HPDE6-E6E7 (cell line): ENCODE data around the gene PRKG1.

Source experiments
- DNase-seq: peaks from one replicate; pipeline ENCODE4 v3.0.0; 2011; ENCODE audit warnings: missing footprints; ENCODE audit errors: extremely low spot score

The PRKG1 gene

GRCh38 chr10:52059089-52059488, 984.8 kb downstream of the PRKG1 start:
- no peak for DNase-seq

DNA sequence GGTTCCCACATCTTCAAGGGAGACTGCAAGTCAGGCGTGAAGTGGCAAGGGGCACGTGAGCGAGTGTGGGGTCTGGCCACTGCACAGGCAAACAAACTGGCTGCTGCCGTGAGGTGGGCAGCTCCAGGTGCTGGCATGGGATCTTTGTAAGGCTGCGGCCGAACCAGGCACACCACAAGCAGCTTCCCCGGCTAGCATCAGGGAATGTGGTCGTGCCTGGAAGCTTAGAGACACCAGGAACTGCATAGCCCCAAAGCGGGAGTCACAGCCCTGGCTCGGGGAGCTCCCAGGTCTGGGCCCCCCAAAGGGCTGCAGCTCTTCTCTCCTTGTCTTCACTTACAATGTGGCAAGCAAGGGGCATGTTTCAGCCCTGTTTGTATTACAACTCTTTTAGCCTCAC, 988.9 kb downstream of the PRKG1 start:
- DNase-seq = no peak

- DNase-seq = no peak
Observed at GRCh38 chr10:52064084-52064845, 990.0 kb downstream of the PRKG1 start.

DNA sequence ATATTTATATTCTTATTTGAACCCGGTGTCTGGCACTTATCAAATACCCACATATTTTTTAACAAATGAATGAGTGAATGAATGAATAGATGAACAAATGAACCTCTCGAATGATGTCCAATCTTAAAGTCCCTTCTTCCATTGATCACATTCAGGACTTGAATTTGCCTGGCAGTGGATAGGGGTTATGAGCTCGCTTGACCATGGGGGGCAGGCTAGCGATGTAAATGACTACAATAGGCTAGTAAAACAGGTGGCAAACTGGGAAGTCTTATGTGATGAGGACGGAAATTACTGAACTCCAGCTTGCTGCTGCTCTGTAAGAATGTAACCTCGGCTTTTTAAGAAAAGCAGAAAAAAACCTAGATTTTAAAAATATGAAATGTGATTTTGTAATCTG, 992.1 kb downstream of the PRKG1 start:
- no peak for DNase-seq

- no peak for DNase-seq
Observed at GRCh38 chr10:52068485-52068884, 994.2 kb downstream of the PRKG1 start.

GRCh38 chr10:52071814-52072213, 997.5 kb downstream of the PRKG1 start:
- DNase-seq = no peak

GRCh38 chr10:52074505-52075026, 1000.3 kb downstream of the PRKG1 start:
- no peak for DNase-seq

DNA sequence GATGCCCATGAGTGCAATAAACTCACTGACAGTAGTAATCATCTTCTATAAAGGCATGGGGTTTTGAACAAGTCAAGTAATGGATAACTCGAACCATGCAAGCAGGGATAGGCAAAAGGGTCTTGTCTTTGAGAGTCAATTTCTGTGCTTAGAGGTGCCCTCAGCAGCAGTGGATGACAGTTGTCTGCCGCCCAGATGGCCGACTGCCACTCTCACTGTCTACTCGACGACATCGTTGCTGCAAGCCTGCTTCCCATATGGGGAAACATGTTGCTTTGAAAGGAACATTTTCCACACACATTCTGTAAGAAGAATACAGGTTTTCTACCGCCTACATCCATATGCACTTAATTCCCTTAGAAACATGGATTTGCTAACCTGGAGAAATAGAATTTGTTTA, 1003.5 kb downstream of the PRKG1 start:
- DNase-seq = no peak

- DNase-seq = no peak
Observed at GRCh38 chr10:52078397-52078937, 1004.2 kb downstream of the PRKG1 start.

DNA sequence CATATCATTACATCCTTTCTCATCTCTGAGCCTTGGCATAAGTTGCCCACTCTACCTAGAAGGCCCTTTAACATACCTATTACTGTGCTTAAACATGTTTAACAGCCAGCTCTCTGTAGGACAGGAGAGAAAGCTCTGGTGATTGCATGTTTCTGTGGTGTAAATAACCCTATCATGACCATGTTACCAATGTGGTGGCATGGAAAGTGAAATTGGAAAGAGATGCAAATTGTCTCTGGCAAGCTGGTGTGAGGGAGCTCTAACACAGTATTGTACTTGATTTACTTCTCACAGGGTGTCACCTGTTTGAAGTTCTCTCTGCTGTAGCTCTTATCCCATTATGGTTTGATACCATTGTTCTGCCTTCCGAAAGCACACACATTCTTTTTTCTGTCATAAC, 1008.0 kb downstream of the PRKG1 start:
- DNase-seq = no peak

GRCh38 chr10:52083422-52083821, 1009.1 kb downstream of the PRKG1 start:
- DNase-seq = no peak

GRCh38 chr10:52092390-52092789, 1018.1 kb downstream of the PRKG1 start:
- DNase-seq = no peak

- DNase-seq = no peak
Observed at GRCh38 chr10:52098130-52098529, 1023.8 kb downstream of the PRKG1 start.

- DNase-seq = no peak
Observed at GRCh38 chr10:52099026-52099600, 1024.8 kb downstream of the PRKG1 start.

DNA sequence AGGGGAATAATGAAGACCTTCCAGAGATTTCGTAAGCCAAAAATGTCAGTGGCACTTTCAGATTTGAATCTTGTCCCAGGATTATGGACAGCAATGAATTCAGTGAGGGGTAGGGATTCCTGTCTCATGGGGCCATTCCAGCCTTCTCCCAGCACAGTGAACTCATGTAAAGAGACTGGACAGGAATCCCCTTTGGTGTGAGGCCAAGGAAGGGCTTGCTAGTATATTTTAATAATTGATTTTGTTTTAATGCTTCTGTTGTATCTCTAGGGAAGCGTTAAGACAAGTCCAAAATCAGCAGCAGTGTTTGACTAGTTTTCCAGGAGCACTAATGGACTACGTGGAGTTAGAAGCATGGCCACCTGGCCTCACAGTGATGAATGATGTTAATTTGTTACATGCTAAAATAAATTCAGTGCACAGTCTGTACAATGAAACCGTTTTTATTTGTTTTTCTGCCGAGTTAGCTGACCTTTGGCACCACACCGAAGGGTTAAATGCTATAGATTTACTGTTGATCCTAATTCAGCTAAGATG, 1025.8 kb downstream of the PRKG1 start:
- no peak for DNase-seq

GRCh38 chr10:52105301-52105700, 1031.0 kb downstream of the PRKG1 start:
- no peak for DNase-seq

GRCh38 chr10:52106011-52106410, 1031.7 kb downstream of the PRKG1 start:
- DNase-seq = no peak

DNA sequence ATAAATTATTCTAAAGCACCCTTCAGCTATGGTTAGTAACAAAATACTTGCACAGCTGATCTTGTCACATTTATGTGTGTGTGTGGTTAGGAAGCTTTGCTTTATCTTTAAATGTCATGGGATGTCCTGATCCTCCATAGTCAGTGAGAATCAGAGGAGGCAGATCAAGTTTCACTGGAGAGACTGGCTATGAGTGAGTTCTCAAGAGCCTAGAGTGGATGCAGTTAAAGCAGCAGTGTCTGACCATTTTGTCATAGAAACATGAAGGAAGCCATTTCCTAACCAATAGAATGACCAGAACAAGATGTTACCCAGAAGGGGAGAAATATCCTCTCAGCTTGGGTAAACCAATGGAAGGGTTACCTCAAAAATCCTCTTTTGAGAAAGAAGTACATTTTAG, 1032.6 kb downstream of the PRKG1 start:
- DNase-seq = no peak

DNA sequence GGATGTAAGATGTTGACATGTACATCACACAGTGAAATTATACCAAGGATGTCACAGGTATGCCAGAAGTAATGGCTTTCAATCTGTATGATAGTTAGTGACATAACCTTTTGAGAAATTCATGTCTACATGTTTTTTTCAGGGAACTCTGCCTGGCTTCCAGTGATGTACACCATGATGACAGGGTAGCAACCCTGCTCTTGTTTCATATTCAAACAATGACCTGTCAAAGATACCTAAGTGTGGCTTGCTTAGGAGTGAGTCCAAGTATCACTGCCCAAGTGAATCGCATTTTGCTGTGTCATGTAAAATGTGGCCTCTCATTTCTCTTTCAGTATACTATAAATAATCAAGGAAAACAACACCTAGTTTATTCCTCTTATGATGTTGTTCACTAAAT, 1033.9 kb downstream of the PRKG1 start:
- no peak for DNase-seq

DNA sequence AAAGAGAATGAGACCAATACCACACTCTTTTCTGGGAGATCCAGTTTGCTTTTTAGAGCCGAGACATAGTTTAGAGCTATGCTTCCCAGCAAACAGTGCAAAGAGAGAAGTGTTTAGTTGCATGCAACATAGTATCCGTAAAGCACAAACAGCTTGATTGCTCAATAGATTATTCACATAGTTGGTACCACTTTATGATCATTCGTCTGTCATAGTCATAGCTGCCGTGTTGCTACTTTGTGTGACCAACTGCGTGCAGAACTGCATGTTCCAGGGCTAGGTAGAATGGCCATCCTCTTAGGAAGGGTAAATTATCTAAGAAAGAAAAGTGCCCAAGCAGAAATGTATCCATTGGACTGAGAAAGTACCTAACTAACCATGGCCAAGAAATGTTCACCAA, 1036.3 kb downstream of the PRKG1 start:
- DNase-seq = no peak

DNA sequence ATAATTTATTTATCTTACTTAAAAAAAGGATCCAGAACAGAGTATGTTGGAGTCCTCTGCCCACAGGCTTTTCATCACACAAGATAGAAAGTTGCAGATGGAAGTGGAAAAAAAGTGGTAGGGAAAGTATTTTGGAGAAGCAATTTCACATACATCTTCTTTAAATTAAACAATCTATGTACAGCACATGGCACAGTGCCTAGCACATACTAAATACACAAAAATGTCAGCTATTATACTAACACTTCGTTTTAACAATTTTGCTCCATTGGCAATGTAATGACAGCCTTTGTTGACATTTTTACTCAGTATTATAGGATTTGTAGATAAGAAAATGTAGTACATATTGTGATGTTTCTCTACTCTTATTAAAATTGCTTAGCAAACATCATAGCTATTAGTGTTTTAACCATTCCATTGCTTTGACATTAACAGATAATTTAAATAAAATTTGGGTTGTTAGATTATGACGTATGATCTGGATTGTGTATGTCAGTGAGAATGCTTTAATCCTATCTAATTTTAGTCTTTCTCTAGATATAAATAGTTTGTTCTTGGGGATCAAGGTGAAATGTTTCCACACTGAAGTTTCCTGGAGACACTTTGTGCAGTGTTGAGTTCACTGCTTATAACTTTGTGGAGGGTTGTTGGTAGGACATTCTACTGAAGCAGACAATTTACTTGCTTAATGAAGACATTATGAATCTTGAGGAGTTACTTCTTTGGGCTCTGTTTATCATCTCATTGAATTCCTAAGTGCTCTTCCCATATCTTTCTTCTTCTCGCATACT, 1037.0 kb downstream of the PRKG1 start:
- DNase-seq = no peak

GRCh38 chr10:52115823-52116222, 1041.5 kb downstream of the PRKG1 start:
- DNase-seq = no peak
